IPS-18a (cell line): Measurements from ENCODE around the gene TBC1D22B.
A peak's percentile ranks its signal among the peaks of the same experiment; 100 is the strongest.

ENCODE experiments used
- H3K27ac ChIP-seq: one replicate; pipeline ENCODE4 v1.5.1; 2013; ENCODE audit warnings: low read length
- H3K27me3 ChIP-seq: one replicate; pipeline ENCODE4 v1.6.1; 2013; ENCODE audit warnings: mild to moderate bottlenecking, low read length; ENCODE audit not compliant: control insufficient read depth, insufficient read depth
- H3K36me3 ChIP-seq: one replicate; pipeline ENCODE4 v1.6.1; 2013; ENCODE audit warnings: low read depth, low read length; ENCODE audit not compliant: control insufficient read depth
- H3K4me1 ChIP-seq: one replicate; pipeline ENCODE4 v1.6.1; 2013; ENCODE audit warnings: low read depth, low read length; ENCODE audit not compliant: control insufficient read depth
- H3K4me3 ChIP-seq: one replicate; pipeline ENCODE4 v1.5.1; 2013; ENCODE audit warnings: low read length
- H3K9ac ChIP-seq: one replicate; pipeline ENCODE4 v1.6.1; 2013; ENCODE audit warnings: mild to moderate bottlenecking, low read length, moderate library complexity
- H3K9me3 ChIP-seq: one replicate; pipeline ENCODE4 v1.6.1; 2013; ENCODE audit warnings: low read depth, low read length; ENCODE audit not compliant: control insufficient read depth

Gene TBC1D22B

DNA sequence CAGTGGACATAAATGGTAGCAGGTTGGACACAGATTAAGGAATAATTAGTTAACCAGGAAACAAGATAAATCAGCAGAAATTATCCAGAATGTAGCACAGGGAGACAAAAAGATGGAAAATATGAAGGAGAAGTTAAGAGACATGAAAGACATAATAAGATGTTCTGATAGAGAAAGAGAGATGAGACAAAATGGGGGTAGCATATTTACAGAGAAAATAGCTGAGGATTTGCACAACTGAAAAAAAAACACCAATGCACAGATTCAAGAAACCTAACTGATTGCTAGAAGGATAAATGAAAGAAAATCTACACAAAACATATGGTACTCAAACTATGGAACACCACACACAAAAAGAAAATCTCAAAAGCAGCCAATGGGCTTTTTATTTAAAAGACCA lies 34.6 kb upstream of the TBC1D22B start:
- Histone ChIP-seq H3K27ac (no peak overlapping the region), H3K9me3 (no peaks in the 10 kb centered on the region), H3K36me3 (no peaks in the 10 kb centered on the region), H3K4me3 (peak overlapping the region; percentile 61), H3K4me1 (peaks cover 10% of the 10 kb centered on the region), H3K9ac (no peak overlapping the region), H3K27me3 (no peaks in the 10 kb centered on the region)

- Histone ChIP-seq H3K36me3 (no peaks in the 10 kb centered on the region), H3K27ac (no peak overlapping the region), H3K9me3 (no peaks in the 10 kb centered on the region), H3K4me3 (no peak overlapping the region), H3K27me3 (no peaks in the 10 kb centered on the region), H3K4me1 (peaks cover 10% of the 10 kb centered on the region), H3K9ac (no peak overlapping the region)
These were observed 32.0 kb upstream of the TBC1D22B start for GRCh38 chr6:37225350-37226169.

DNA sequence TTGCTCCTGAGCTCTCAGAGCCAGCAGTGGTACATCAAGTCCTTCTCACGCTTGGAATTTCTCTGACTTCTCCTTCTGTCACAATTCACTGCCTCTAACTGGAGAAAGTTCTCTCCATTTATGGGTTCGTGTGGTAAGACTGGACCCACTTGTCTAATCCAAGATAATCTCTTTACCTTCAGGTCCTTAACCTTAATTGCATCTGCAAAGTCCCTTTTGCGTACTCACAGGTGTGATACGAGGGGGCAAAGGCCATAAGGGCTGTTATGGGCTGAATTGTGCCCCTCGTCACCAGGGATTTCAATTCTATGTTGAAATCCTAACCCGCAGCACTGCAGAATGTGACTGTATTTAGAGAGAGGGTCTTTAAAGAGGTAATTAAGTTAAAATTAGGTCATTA lies 27.5 kb upstream of the TBC1D22B start:
- H3K36me3 ChIP-seq = no peaks in the 10 kb centered on the region
- H3K9me3 ChIP-seq = no peaks in the 10 kb centered on the region
- H3K4me1 ChIP-seq = no peaks in the 10 kb centered on the region
- H3K27ac ChIP-seq = no peak overlapping the region
- H3K4me3 ChIP-seq = no peak overlapping the region
- no peaks in the 10 kb centered on the region for H3K27me3 ChIP-seq
- H3K9ac ChIP-seq = no peak overlapping the region

DNA sequence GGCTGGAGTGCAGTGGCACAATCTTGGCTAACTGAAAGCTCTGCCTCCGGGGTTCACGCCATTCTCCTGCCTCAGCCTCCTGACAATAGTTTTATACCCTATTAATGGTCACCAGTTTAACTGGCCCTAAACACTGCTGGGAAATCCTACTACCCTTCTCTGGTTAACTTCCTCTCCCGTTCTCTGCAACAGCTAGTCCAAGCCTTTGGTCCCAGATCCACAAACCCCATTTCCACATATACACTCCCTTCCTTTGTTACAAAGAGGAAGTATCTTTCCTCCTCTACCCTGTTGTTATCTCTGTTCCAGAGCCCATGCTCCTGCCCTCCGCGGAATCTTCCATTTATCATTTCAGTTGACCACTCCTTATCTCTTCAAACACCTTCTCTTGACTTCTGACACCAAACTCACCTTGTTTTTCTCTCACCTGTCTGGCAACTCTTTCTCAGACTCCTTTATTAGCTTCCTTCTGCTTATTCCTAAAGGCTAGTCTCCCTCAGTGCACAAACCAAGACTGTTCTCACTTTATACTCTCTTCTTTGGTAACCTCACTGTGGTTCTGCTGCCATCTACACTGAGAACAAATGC lies 25.0 kb upstream of the TBC1D22B start:
- H3K4me1 ChIP-seq = no peaks in the 10 kb centered on the region
- H3K36me3 ChIP-seq = no peaks in the 10 kb centered on the region
- no peak overlapping the region for H3K4me3 ChIP-seq
- H3K9me3 ChIP-seq = no peaks in the 10 kb centered on the region
- H3K27ac ChIP-seq = no peak overlapping the region
- H3K27me3 ChIP-seq = no peaks in the 10 kb centered on the region
- no peak overlapping the region for H3K9ac ChIP-seq

DNA sequence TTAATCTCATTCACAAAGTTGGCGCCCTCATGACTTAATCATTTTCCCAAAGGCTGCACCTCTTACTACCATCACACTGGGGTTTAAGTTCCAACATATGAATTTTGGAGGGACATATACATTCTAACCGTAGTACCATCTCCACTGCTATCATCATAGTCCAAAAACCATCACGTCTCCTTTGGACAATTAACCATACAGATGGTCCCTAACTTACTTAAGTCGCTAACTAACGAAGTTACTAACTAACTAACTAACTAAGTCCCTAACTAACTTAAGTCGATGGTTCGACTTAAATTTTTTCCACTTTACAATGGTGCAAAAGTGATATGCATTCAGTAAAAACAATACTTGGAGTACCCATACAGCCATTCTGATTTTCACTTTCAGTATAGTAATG lies 24.0 kb upstream of the TBC1D22B start:
- H3K27me3 ChIP-seq = no peaks in the 10 kb centered on the region
- no peak overlapping the region for H3K9ac ChIP-seq
- no peak overlapping the region for H3K27ac ChIP-seq
- H3K4me3 ChIP-seq = no peak overlapping the region
- no peaks in the 10 kb centered on the region for H3K4me1 ChIP-seq
- no peaks in the 10 kb centered on the region for H3K9me3 ChIP-seq
- H3K36me3 ChIP-seq = no peaks in the 10 kb centered on the region

DNA sequence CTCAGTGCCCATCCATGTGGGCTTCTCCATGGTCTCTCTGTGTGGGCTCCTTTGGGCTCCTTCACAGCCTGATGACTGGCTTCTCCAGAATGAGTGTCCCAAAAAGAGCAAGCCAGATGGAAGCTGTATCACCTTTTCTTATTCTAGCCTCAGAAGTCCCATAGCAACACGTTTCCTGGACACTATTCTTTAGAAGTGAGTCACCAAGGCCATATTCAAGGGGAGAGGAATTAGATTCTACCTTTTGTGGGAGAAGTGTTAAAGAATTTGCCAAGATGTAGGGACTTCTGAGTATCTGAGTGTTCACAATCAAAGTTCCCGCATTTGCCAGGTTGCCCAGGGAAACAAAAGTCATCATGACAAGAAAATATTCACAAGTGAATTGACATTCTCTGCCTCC lies 20.7 kb upstream of the TBC1D22B start:
- Histone ChIP-seq H3K4me1 (no peaks in the 10 kb centered on the region), H3K4me3 (no peak overlapping the region), H3K9ac (no peak overlapping the region), H3K27ac (no peak overlapping the region), H3K9me3 (no peaks in the 10 kb centered on the region), H3K27me3 (no peaks in the 10 kb centered on the region), H3K36me3 (no peaks in the 10 kb centered on the region)

- H3K4me3 ChIP-seq = no peak overlapping the region
- H3K27ac ChIP-seq = no peak overlapping the region
These were observed 19.8 kb upstream of the TBC1D22B start for GRCh38 chr6:37237789-37238188.

GRCh38 chr6:37238381-37238780 lies 19.2 kb upstream of the TBC1D22B start:
- Histone ChIP-seq H3K9ac (no peak overlapping the region), H3K27ac (no peak overlapping the region), H3K4me1 (no peaks in the 10 kb centered on the region), H3K9me3 (no peaks in the 10 kb centered on the region), H3K27me3 (no peaks in the 10 kb centered on the region), H3K4me3 (no peak overlapping the region), H3K36me3 (no peaks in the 10 kb centered on the region)

More at GRCh38 chr6:37237789-37238188, 19.8 kb upstream of the TBC1D22B start:
- Histone ChIP-seq H3K9ac (no peak overlapping the region), H3K36me3 (no peaks in the 10 kb centered on the region), H3K4me1 (no peaks in the 10 kb centered on the region), H3K27me3 (no peaks in the 10 kb centered on the region), H3K9me3 (no peaks in the 10 kb centered on the region)

GRCh38 chr6:37239526-37239925 lies 18.0 kb upstream of the TBC1D22B start:
- Histone ChIP-seq H3K36me3 (no peaks in the 10 kb centered on the region), H3K9me3 (no peaks in the 10 kb centered on the region), H3K4me1 (no peaks in the 10 kb centered on the region), H3K27me3 (no peaks in the 10 kb centered on the region), H3K27ac (no peak overlapping the region), H3K4me3 (no peak overlapping the region), H3K9ac (no peak overlapping the region)

DNA sequence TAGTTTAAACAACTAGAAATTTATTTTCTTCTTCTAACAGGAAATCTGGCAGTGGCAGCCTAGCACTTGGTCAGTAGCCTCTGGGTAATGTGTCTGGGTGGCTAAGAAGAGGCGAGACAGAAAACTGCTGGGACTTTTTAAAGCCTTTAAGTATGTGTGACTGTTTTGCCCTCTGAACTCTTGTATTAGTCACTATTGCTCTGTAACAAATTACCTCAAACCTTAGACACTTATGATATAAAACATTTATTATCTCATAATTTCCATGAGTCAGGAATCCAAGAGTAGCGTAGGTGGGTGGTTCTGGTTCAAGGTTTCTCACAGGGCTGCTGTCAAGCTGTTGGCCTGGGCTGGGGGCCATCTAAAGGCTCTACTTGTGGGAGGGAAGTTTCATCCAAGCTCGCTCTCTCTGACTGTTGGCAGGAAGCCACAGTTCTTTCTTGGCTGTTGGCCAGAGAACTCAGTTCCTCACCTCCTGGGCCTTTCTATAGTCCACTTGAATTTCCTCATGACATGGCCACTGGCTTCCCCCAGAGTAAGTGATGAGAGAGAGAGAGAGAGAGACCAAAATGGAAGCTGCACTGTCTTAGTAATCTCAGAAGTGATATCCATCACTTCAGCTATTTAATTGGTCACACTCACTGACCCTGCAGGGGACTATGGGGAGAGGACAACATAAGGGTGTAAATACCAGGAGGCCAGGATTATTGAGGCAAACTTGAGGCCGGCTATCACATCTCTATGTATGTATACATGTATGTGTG lies 17.4 kb upstream of the TBC1D22B start:
- H3K27me3 ChIP-seq = no peaks in the 10 kb centered on the region
- H3K36me3 ChIP-seq = no peaks in the 10 kb centered on the region
- no peak overlapping the region for H3K9ac ChIP-seq
- no peak overlapping the region for H3K27ac ChIP-seq
- H3K4me3 ChIP-seq = no peak overlapping the region
- H3K9me3 ChIP-seq = no peaks in the 10 kb centered on the region
- H3K4me1 ChIP-seq = no peaks in the 10 kb centered on the region

GRCh38 chr6:37241131-37241530 lies 16.4 kb upstream of the TBC1D22B start:
- Histone ChIP-seq H3K9me3 (no peaks in the 10 kb centered on the region), H3K36me3 (no peaks in the 10 kb centered on the region), H3K27me3 (no peaks in the 10 kb centered on the region), H3K4me3 (no peak overlapping the region), H3K4me1 (no peaks in the 10 kb centered on the region), H3K9ac (no peak overlapping the region), H3K27ac (no peak overlapping the region)
